Cardiac muscle cell (in vitro differentiated cells and primary cell): Measurements from ENCODE around the gene DCTD. TPM values are rescaled to one million over a fixed set of nuclear protein-coding genes. Genes with fewer than 3 reads are reported as not detected.
A peak's percentile ranks its signal among the peaks of the same experiment; 100 is the strongest.

Source experiments
- DNase-seq, 2 donors: peaks; one replicate each; pipeline versions ENCODE4 v3.0.0 to v3.0.0-alpha.2; 2010 to 2017; ENCODE audit warnings: low read depth in 1 of 2, low spot score in 1 of 2
- H3K27ac ChIP-seq: fragments of 200-600 bp; sonication (generic); 2 replicates; pipeline ENCODE4 v1.5.1; 2016
- H3K27me3 ChIP-seq: fragments of 200-600 bp; sonication (generic); 2 replicates; pipeline ENCODE4 v1.6.0; 2016; ENCODE audit warnings: control low read depth
- H3K36me3 ChIP-seq: fragments of 200-600 bp; sonication (generic); 2 replicates; pipeline ENCODE4 v1.5.1; 2016; ENCODE audit warnings: control low read depth
- H3K4me1 ChIP-seq: fragments of 200-600 bp; sonication (generic); 2 replicates; pipeline ENCODE4 v1.8.1; 2017; ENCODE audit warnings: low read depth, mild to moderate bottlenecking, mixed run types
- H3K4me3 ChIP-seq: fragments of 200-600 bp; sonication (generic); 2 replicates; pipeline ENCODE4 v1.5.1; 2016; ENCODE audit warnings: mild to moderate bottlenecking
- H3K9me3 ChIP-seq: fragments of 200-600 bp; sonication (generic); 2 replicates; pipeline ENCODE4 v1.5.1; 2017; ENCODE audit warnings: low read depth, mild to moderate bottlenecking, control low read depth
- CTCF ChIP-seq: IDR thresholded peaks from 2 replicates; pipeline ENCODE4 v1.5.1; 2012; ENCODE audit warnings: low read depth, mild to moderate bottlenecking, low read length
- polyA plus RNA-seq: library from polyadenylated mRNA; unstranded; fragments of >200 nt; fragmentation: Nextera tagmentation; extraction: Ambion mirVana; gene quantifications from 2 replicates; pipeline ENCODE4 v1.2.1, GENCODE V29; 2016
- total RNA-seq: library from RNA; depleted of rRNA; stranded (reverse); fragments of >200 nt; gene quantifications from 2 replicates; pipeline ENCODE4 v1.2.3, GENCODE V29; 2016

Gene DCTD
- total and polyA plus RNA-seq, 2 experiments from 2014 or later = 55.4 to 73.6 TPM

- Histone ChIP-seq H3K27ac (no peak overlapping the region), H3K9me3 (no peaks in the 10 kb centered on the region), H3K36me3 (peaks cover 29% of the 10 kb centered on the region), H3K4me1 (no peaks in the 10 kb centered on the region), H3K4me3 (no peak overlapping the region), H3K27me3 (no peaks in the 10 kb centered on the region)
- no peak for TF ChIP-seq CTCF
- no peak for DNase-seq
Observed at GRCh38 chr4:182890202-182890601, 27.0 kb downstream of the DCTD start.

GRCh38 chr4:182888891-182889290 is 28.3 kb downstream of the DCTD start:
- Histone ChIP-seq H3K9me3 (no peaks in the 10 kb centered on the region), H3K4me3 (no peak overlapping the region), H3K36me3 (peaks cover 24% of the 10 kb centered on the region), H3K27me3 (no peaks in the 10 kb centered on the region), H3K27ac (no peak overlapping the region), H3K4me1 (no peaks in the 10 kb centered on the region)
- TF ChIP-seq CTCF = no peak
- DNase-seq = no peak

- DNase-seq = no peak
- no peak overlapping the region for H3K27ac ChIP-seq
- H3K36me3 ChIP-seq = peaks cover 18% of the 10 kb centered on the region
- no peak for TF ChIP-seq CTCF
- H3K4me1 ChIP-seq = no peaks in the 10 kb centered on the region
- H3K4me3 ChIP-seq = no peak overlapping the region
- H3K9me3 ChIP-seq = no peaks in the 10 kb centered on the region
- no peaks in the 10 kb centered on the region for H3K27me3 ChIP-seq
Observed at GRCh38 chr4:182886768-182887167, 30.4 kb downstream of the DCTD start.

- Histone ChIP-seq H3K4me1 (no peaks in the 10 kb centered on the region), H3K4me3 (no peak overlapping the region), H3K9me3 (no peaks in the 10 kb centered on the region), H3K27me3 (no peaks in the 10 kb centered on the region), H3K36me3 (peaks cover 15% of the 10 kb centered on the region), H3K27ac (no peak overlapping the region)
- peak in 1 of 2 donors; percentile 15 for DNase-seq
- no peak for TF ChIP-seq CTCF
Observed at GRCh38 chr4:182886205-182886604, 31.0 kb downstream of the DCTD start.

- no peak for TF ChIP-seq CTCF
- peak in 1 of 2 donors; percentile 68 for DNase-seq
- H3K9me3 ChIP-seq = no peaks in the 10 kb centered on the region
- H3K4me3 ChIP-seq = no peak overlapping the region
- H3K36me3 ChIP-seq = peaks cover 10% of the 10 kb centered on the region
- no peak overlapping the region for H3K27ac ChIP-seq
- H3K4me1 ChIP-seq = no peaks in the 10 kb centered on the region
- H3K27me3 ChIP-seq = no peaks in the 10 kb centered on the region
Observed at GRCh38 chr4:182885738-182886077, 31.5 kb downstream of the DCTD start.
